MM.1S (cell line): ENCODE results near the gene NSD2.

Source experiments
- CTCF ChIP-seq: fragments of 300-600 bp; sonication (generic); IDR thresholded peaks from 2 replicates; pipeline ENCODE4 v1.5.1; 2016; ENCODE audit warnings: antibody characterized with exemption, low read length, mixed read lengths
- EZH2phosphoT487 ChIP-seq: fragments of 300-600 bp; sonication (generic); IDR thresholded peaks from 2 replicates; pipeline ENCODE4 v1.6.1; 2018; ENCODE audit warnings: antibody characterized with exemption, low read length

GRCh38 chr4:1970926-1971325, 99.7 kb downstream of the NSD2 start:
- no peak for TF ChIP-seq CTCF
- TF ChIP-seq EZH2phosphoT487 = no peak
